GM12878 (cell line): Measurements from ENCODE around the gene HOTAIR.

Experiments
- CHD2 ChIP-seq: IDR thresholded peaks from 2 replicates; pipeline ENCODE4 v1.6.1; 2011; ENCODE audit warnings: low read depth, low read length, improper control_type of control experiment, borderline replicate concordance
- HDAC2 ChIP-seq: fragments of 200-600 bp; sonication (generic); IDR thresholded peaks from 2 replicates; pipeline ENCODE4 v1.6.1; 2017
- NR2C1 ChIP-seq: fragments of 450-650 bp; IDR thresholded peaks from 2 replicates; pipeline ENCODE4 v1.6.1; 2017; ENCODE audit warnings: antibody characterized with exemption, mild to moderate bottlenecking, moderate library complexity
- POLR2A ChIP-seq: IDR thresholded peaks from 2 replicates; pipeline ENCODE4 v1.6.1; 2011; ENCODE audit warnings: low read depth, mild to moderate bottlenecking, low read length
- RELA ChIP-seq: fragments of 450-650 bp; IDR thresholded peaks from 2 replicates; pipeline ENCODE4 v1.8.0; 2014; ENCODE audit warnings: borderline replicate concordance; ENCODE audit not compliant: partially characterized antibody

DNA sequence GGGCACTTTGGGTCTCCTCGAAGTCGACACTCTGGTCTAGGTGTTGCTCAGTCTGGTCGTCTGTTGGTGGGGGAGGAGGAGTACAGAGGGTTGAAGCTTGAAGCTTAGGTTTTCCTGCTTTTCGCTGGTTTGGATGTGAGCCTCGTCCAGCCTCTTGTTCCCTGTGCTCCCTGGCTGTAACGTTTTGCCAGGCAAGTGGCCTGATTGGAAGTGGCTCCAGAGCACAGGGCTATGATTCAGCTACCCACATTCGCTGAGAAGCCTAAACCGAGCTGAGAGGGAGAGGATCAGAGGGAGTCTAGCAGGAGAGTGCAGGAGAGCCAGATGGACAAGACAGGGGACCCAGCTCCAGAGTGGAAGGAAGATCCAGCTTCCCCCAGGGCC is 16.3 kb upstream of the HOTAIR start:
- TF ChIP-seq RELA, result no peak
- TF ChIP-seq POLR2A, result no peak
- TF ChIP-seq NR2C1, result no peak
- no peak for TF ChIP-seq CHD2
- no peak for TF ChIP-seq HDAC2
